ENCODE results near the gene PIK3R6.

PIK3R6 gene

GRCh38 chr17:8890671-8891070 is 23.2 kb upstream of the PIK3R6 start:
- H2BK120ac ChIP-seq (ENCODE audit: low read depth, low read length) = no peak overlapping the region
- no peak overlapping the region for H4K91ac ChIP-seq (ENCODE audit: low read depth, low read length, poor library complexity)
- H2AFZ ChIP-seq (ENCODE audit: low read length) = no peak overlapping the region
- H2BK15ac ChIP-seq (ENCODE audit: low read length) = peak overlapping the region; percentile 97
- H3K18ac ChIP-seq (ENCODE audit: low read length) = peak overlapping the region; percentile 79
- H3K14ac ChIP-seq (ENCODE audit: low read length) = peak overlapping the region; percentile 66
- peak overlapping the region; percentile 91 for H2AK5ac ChIP-seq (ENCODE audit: low read depth, low read length)
- peaks cover 1 to 15% of the 10 kb centered on the region in 2 donors for H3K4me1 ChIP-seq (ENCODE audit: control insufficient read depth in 2 of 2, insufficient read depth in 1 of 2, low read depth in 1 of 2, low read length in 2 of 2)
- H3K4me3 ChIP-seq (ENCODE audit: low read length in 2 of 2) = no peak overlapping the region
- peak overlapping the region; percentile 32 for H3K4ac ChIP-seq (ENCODE audit: low read length)
- peak overlapping the region; percentile 77 for H3K23ac ChIP-seq (ENCODE audit: low read depth, low read length, poor library complexity)
- peak overlapping the region; percentile 84 for H2BK12ac ChIP-seq (ENCODE audit: low read length)
- no CpG with 5 or more reads among the region's 12 CpGs for WGBS, 2 donors (ENCODE audit: extremely low coverage in 2 of 2, insufficient read length in 2 of 2, insufficient replicate concordance in 1 of 2)
- no peak for DNase-seq (ENCODE audit: low spot score)
- peaks cover 2% of the 10 kb centered on the region for H3K79me1 ChIP-seq (ENCODE audit: low read depth, low read length)
- no peaks in the 10 kb centered on the region for H3K36me3 ChIP-seq (replicated peaks in 1 of 2; ENCODE audit: control insufficient read depth in 2 of 2, insufficient read depth in 2 of 2, low read length in 2 of 2)
- H2BK5ac ChIP-seq (ENCODE audit: low read length) = peak overlapping the region; percentile 82
- H3K9me3 ChIP-seq (replicated peaks in 1 of 2; ENCODE audit: control insufficient read depth in 2 of 2, insufficient read depth in 1 of 2, low read depth in 1 of 2, low read length in 2 of 2) = no peaks in the 10 kb centered on the region
- no peak overlapping the region for H4K8ac ChIP-seq (ENCODE audit: low read depth, low read length)
- no peak overlapping the region for H3K9ac ChIP-seq (ENCODE audit: low read depth, low read length, poor library complexity)
- peaks cover 0 to 7% (median 3%) of the 10 kb centered on the region in 3 experiments for H3K27me3 ChIP-seq (ENCODE audit: control insufficient read depth in 3 of 3, insufficient read depth in 3 of 3, low read depth in 1 of 3, low read length in 3 of 3)
- H3K27ac ChIP-seq (replicated peaks; ENCODE audit: low read length) = no peak overlapping the region
- no peak overlapping the region for H3K4me2 ChIP-seq (ENCODE audit: insufficient read depth, low read length, poor library complexity, severe bottlenecking)

- peak overlapping the region; percentile 37 for H3K9ac ChIP-seq (ENCODE audit: low read depth, low read length, poor library complexity)
- H2BK15ac ChIP-seq (ENCODE audit: low read length) = peak overlapping the region; percentile 44
- no peak overlapping the region for H3K4ac ChIP-seq (ENCODE audit: low read length)
- H3K23ac ChIP-seq (ENCODE audit: low read depth, low read length, poor library complexity) = no peak overlapping the region
- H2BK12ac ChIP-seq (ENCODE audit: low read length) = no peak overlapping the region
- peak overlapping the region; percentile 57 for H3K18ac ChIP-seq (ENCODE audit: low read length)
- WGBS, 2 donors (ENCODE audit: extremely low coverage in 2 of 2, insufficient read length in 2 of 2, insufficient replicate concordance in 1 of 2) = no CpG with 5 or more reads among the region's 14 CpGs
- peak overlapping the region; percentile 77 for H2BK5ac ChIP-seq (ENCODE audit: low read length)
- DNase-seq (ENCODE audit: low spot score) = no peak
- H2AK5ac ChIP-seq (ENCODE audit: low read depth, low read length) = peak overlapping the region; percentile 81
- H3K79me1 ChIP-seq (ENCODE audit: low read depth, low read length) = peaks cover 2% of the 10 kb centered on the region
- H4K91ac ChIP-seq (ENCODE audit: low read depth, low read length, poor library complexity) = no peak overlapping the region
- no peaks in the 10 kb centered on the region for H3K36me3 ChIP-seq (replicated peaks in 1 of 2; ENCODE audit: control insufficient read depth in 2 of 2, insufficient read depth in 2 of 2, low read length in 2 of 2)
- H3K9me3 ChIP-seq (replicated peaks in 1 of 2; ENCODE audit: control insufficient read depth in 2 of 2, insufficient read depth in 1 of 2, low read depth in 1 of 2, low read length in 2 of 2) = no peaks in the 10 kb centered on the region
- no peak overlapping the region for H3K27ac ChIP-seq (replicated peaks; ENCODE audit: low read length)
- H3K14ac ChIP-seq (ENCODE audit: low read length) = peak overlapping the region; percentile 66
- no peak overlapping the region for H3K4me2 ChIP-seq (ENCODE audit: insufficient read depth, low read length, poor library complexity, severe bottlenecking)
- H3K27me3 ChIP-seq (ENCODE audit: control insufficient read depth in 3 of 3, insufficient read depth in 3 of 3, low read depth in 1 of 3, low read length in 3 of 3) = peaks cover 0 to 7% (median 3%) of the 10 kb centered on the region in 3 experiments
- no peak overlapping the region for H2BK120ac ChIP-seq (ENCODE audit: low read depth, low read length)
- peaks cover 1 to 15% of the 10 kb centered on the region in 2 donors for H3K4me1 ChIP-seq (ENCODE audit: control insufficient read depth in 2 of 2, insufficient read depth in 1 of 2, low read depth in 1 of 2, low read length in 2 of 2)
- H2AFZ ChIP-seq (ENCODE audit: low read length) = no peak overlapping the region
- H4K8ac ChIP-seq (ENCODE audit: low read depth, low read length) = no peak overlapping the region
- no peak overlapping the region for H3K4me3 ChIP-seq (ENCODE audit: low read length in 2 of 2)
These were observed 22.2 kb upstream of the PIK3R6 start for GRCh38 chr17:8889458-8890210.

- H3K4me2 ChIP-seq (ENCODE audit: insufficient read depth, low read length, poor library complexity, severe bottlenecking) = no peak overlapping the region
- peak overlapping the region; percentile 79 for H3K14ac ChIP-seq (ENCODE audit: low read length)
- H3K23ac ChIP-seq (ENCODE audit: low read depth, low read length, poor library complexity) = peak overlapping the region; percentile 65
- H3K79me1 ChIP-seq (ENCODE audit: low read depth, low read length) = peaks cover 2% of the 10 kb centered on the region
- H4K91ac ChIP-seq (ENCODE audit: low read depth, low read length, poor library complexity) = peak overlapping the region; percentile 59
- no peak overlapping the region for H3K4ac ChIP-seq (ENCODE audit: low read length)
- peak overlapping the region; percentile 85 for H2AFZ ChIP-seq (ENCODE audit: low read length)
- H3K27me3 ChIP-seq (ENCODE audit: control insufficient read depth in 3 of 3, insufficient read depth in 3 of 3, low read depth in 1 of 3, low read length in 3 of 3) = peaks cover 0 to 7% (median 0%) of the 10 kb centered on the region in 3 experiments
- no peaks in the 10 kb centered on the region for H3K36me3 ChIP-seq (replicated peaks in 1 of 2; ENCODE audit: control insufficient read depth in 2 of 2, insufficient read depth in 2 of 2, low read length in 2 of 2)
- no peak overlapping the region for H3K4me3 ChIP-seq (ENCODE audit: low read length in 2 of 2)
- no peak overlapping the region for H3K9ac ChIP-seq (ENCODE audit: low read depth, low read length, poor library complexity)
- H2AK5ac ChIP-seq (ENCODE audit: low read depth, low read length) = peak overlapping the region; percentile 80
- no peak overlapping the region for H3K27ac ChIP-seq (replicated peaks; ENCODE audit: low read length)
- peak overlapping the region; percentile 44 for H2BK15ac ChIP-seq (ENCODE audit: low read length)
- peak overlapping the region; percentile 77 for H2BK5ac ChIP-seq (ENCODE audit: low read length)
- H4K8ac ChIP-seq (ENCODE audit: low read depth, low read length) = no peak overlapping the region
- H2BK12ac ChIP-seq (ENCODE audit: low read length) = no peak overlapping the region
- no peaks in the 10 kb centered on the region for H3K9me3 ChIP-seq (replicated peaks in 1 of 2; ENCODE audit: control insufficient read depth in 2 of 2, insufficient read depth in 1 of 2, low read depth in 1 of 2, low read length in 2 of 2)
- peak overlapping the region; percentile 16 for H2BK120ac ChIP-seq (ENCODE audit: low read depth, low read length)
- peak overlapping the region; percentile 87 for H3K18ac ChIP-seq (ENCODE audit: low read length)
- no CpG with 5 or more reads among the region's 8 CpGs for WGBS, 2 donors (ENCODE audit: extremely low coverage in 2 of 2, insufficient read length in 2 of 2, insufficient replicate concordance in 1 of 2)
- peaks cover 0 to 7% of the 10 kb centered on the region in 2 donors for H3K4me1 ChIP-seq (ENCODE audit: control insufficient read depth in 2 of 2, insufficient read depth in 1 of 2, low read depth in 1 of 2, low read length in 2 of 2)
- no peak for DNase-seq (ENCODE audit: low spot score)
These were observed 21.3 kb upstream of the PIK3R6 start for GRCh38 chr17:8888704-8889302.

Measured in neuronal stem cell (in vitro differentiated cells).